Esophagus muscularis mucosa (tissue), 4 donors: ENCODE results near the gene SLC25A44. TPM values are rescaled to one million over a fixed set of nuclear protein-coding genes. Genes with fewer than 3 reads are reported as not detected.

Experiments
- DNase-seq: peaks from one replicate; pipeline ENCODE4 v3.0.0-alpha.2; 2017; ENCODE audit errors: extremely low spot score
- H3K27ac ChIP-seq, 4 donors: fragments of 200-600 bp; sonication (generic); replicated peaks in 1 of 4; 1 replicate in 3 of 4; 2 replicates in 1 of 4; pipeline ENCODE4 v1.5.1; 2016 to 2019; ENCODE audit warnings: mild to moderate bottlenecking in 1 of 4
- H3K27me3 ChIP-seq, 4 donors: fragments of 200-600 bp; sonication (generic); one replicate each; pipeline versions ENCODE4 v1.5.1 to v1.6.0; 2016 to 2019
- H3K36me3 ChIP-seq, 4 donors: fragments of 200-600 bp; sonication (generic); one replicate each; pipeline ENCODE4 v1.5.1; 2016 to 2019
- H3K4me1 ChIP-seq, 4 donors: fragments of 200-600 bp; sonication (generic); one replicate each; pipeline ENCODE4 v1.5.1; 2016 to 2019
- H3K4me3 ChIP-seq, 4 donors: fragments of 200-600 bp; sonication (generic); 1 replicate in 2 of 4; 2 replicates in 2 of 4; pipeline ENCODE4 v1.5.1; 2016 to 2019; ENCODE audit warnings: mild to moderate bottlenecking in 4 of 4, moderate library complexity in 1 of 4
- H3K9me3 ChIP-seq, 4 donors: fragments of 200-600 bp; sonication (generic); 1 replicate in 3 of 4; 2 replicates in 1 of 4; pipeline ENCODE4 v1.5.1; 2016 to 2019
- EP300 ChIP-seq: sonication (generic); formaldehyde crosslinking; IDR thresholded peaks from one replicate; pipeline ENCODE4 v1.6.1; 2017; ENCODE audit warnings: antibody characterized with exemption
- POLR2A ChIP-seq: fragments of 450-650 bp; IDR thresholded peaks from one replicate; pipeline ENCODE4 v1.6.1; 2017; ENCODE audit warnings: antibody characterized with exemption, moderate library complexity, mild to moderate bottlenecking, low read depth
- POLR2AphosphoS5 ChIP-seq, 2 donors: sonication (generic); formaldehyde crosslinking; IDR thresholded peaks; one replicate each; pipeline ENCODE4 v1.6.1; 2017; ENCODE audit warnings: antibody characterized with exemption in 2 of 2
- WGBS: methylation state at CpG from one replicate; pipeline ENCODE4 v1.1.5; 2018; 5-methylcytosine and 5-hydroxymethylcytosine counted together
- intact Hi-C: fragments of 100-400 bp; cut with DNase I; formaldehyde crosslinking; loops from one replicate; pipeline ENCODE4 v1.15.1; 2023
- small RNA-seq, 3 donors: library from RNA; depleted of rRNA; stranded (forward); fragments of <200 nt; gene quantifications; one replicate each; pipeline ENCODE3, GENCODE V24; 2016
- total RNA-seq, 4 donors: library from RNA; depleted of rRNA; stranded (reverse); fragments of >200 nt; gene quantifications; one replicate each; pipeline versions ENCODE4 v1.1.0 to v1.2.1, GENCODE V29; 2016
- TF ChIP-seq, protein P1 (sequence below), 3 experiments: fragments of 200-600 bp in 2 of 3; fragments of 450-650 bp in 1 of 3; sonication (generic) in 2 of 3; IDR thresholded peaks; one replicate each; pipeline ENCODE4 v1.5.1; 2017 to 2019; ENCODE audit warnings: antibody characterized with exemption in 3 of 3, mild to moderate bottlenecking in 2 of 3, moderate library complexity in 1 of 3

The SLC25A44 gene
- total RNA-seq, 4 donors from 2014 or later, result 8.3 to 18.2 (median 15.0) TPM

DNA sequence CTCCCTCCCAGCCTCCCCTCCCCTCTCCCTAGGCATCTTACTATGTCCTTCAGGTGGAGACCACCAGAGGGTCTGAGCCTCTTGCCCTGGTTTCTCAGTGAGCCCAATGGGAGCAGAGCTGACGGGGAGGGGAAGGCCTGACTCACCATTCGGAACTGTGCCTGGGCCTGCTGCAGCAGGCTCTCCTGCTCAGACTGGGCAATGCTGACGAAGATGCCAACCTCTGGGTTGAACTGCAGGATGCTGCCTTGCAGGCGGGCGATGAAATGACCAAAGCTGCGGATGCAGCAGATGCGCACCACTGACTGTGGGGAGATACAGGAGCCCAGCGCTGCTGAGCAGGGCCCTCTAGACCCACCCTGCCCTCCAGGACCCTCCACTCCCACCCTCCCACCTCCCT, 65.0 kb downstream of the SLC25A44 start:
- Histone ChIP-seq H3K4me3 (no peak overlapping the region), H3K27me3 (no peaks in the 10 kb centered on the region), H3K4me1 (peaks cover 0 to 9% (median 0%) of the 10 kb centered on the region in 4 donors), H3K36me3 (peaks cover 65 to 100% (median 96%) of the 10 kb centered on the region in 4 donors), H3K27ac (no peak overlapping the region), H3K9me3 (no peaks in the 10 kb centered on the region)
- no peak for DNase-seq
- intact Hi-C loops, result no loop called here
- TF ChIP-seq, protein P1, sequence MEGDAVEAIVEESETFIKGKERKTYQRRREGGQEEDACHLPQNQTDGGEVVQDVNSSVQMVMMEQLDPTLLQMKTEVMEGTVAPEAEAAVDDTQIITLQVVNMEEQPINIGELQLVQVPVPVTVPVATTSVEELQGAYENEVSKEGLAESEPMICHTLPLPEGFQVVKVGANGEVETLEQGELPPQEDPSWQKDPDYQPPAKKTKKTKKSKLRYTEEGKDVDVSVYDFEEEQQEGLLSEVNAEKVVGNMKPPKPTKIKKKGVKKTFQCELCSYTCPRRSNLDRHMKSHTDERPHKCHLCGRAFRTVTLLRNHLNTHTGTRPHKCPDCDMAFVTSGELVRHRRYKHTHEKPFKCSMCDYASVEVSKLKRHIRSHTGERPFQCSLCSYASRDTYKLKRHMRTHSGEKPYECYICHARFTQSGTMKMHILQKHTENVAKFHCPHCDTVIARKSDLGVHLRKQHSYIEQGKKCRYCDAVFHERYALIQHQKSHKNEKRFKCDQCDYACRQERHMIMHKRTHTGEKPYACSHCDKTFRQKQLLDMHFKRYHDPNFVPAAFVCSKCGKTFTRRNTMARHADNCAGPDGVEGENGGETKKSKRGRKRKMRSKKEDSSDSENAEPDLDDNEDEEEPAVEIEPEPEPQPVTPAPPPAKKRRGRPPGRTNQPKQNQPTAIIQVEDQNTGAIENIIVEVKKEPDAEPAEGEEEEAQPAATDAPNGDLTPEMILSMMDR (IDR thresholded peaks at IDR 0.05), result no peak
- TF ChIP-seq EP300 (no peak), POLR2AphosphoS5 (IDR thresholded peaks at IDR 0.05) (no peak), POLR2A (no peak)
- 91% methylated on average over 8 of the region's 8 CpGs for WGBS

DNA sequence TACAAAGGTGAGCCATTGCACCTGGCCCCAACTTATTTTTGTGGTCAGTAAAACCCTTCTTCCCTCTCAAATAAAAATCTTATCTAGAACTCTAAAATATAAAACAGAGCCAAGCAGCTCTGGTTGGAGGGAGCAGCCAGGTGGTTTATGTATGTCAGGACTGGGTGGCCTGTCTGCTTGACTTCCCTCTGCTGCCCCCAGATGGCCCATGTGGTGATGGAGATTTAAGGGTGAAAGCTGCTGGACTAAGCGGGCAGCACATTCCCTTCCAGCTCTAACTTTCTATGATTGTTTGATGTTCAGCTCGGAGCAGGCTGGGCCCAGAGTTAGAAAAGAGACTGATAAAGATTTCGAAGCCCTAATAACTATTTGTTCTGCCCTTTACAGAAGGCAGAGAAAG, 65.9 kb downstream of the SLC25A44 start:
- no peak overlapping the region for H3K27ac ChIP-seq
- no peak for TF ChIP-seq POLR2A
- TF ChIP-seq POLR2AphosphoS5 (IDR thresholded peaks at IDR 0.05), result no peak
- TF ChIP-seq, protein P1 (IDR thresholded peaks at IDR 0.05), result no peak
- no peak for TF ChIP-seq EP300
- intact Hi-C loops, result no loop called here
- peaks cover 0 to 9% (median 0%) of the 10 kb centered on the region in 4 donors for H3K4me1 ChIP-seq
- peaks cover 70 to 100% (median 97%) of the 10 kb centered on the region in 4 donors for H3K36me3 ChIP-seq
- DNase-seq, result no peak
- H3K4me3 ChIP-seq, result no peak overlapping the region
- 70% methylated on average over 3 of the region's 3 CpGs for WGBS
- no peaks in the 10 kb centered on the region for H3K9me3 ChIP-seq
- no peaks in the 10 kb centered on the region for H3K27me3 ChIP-seq

DNA sequence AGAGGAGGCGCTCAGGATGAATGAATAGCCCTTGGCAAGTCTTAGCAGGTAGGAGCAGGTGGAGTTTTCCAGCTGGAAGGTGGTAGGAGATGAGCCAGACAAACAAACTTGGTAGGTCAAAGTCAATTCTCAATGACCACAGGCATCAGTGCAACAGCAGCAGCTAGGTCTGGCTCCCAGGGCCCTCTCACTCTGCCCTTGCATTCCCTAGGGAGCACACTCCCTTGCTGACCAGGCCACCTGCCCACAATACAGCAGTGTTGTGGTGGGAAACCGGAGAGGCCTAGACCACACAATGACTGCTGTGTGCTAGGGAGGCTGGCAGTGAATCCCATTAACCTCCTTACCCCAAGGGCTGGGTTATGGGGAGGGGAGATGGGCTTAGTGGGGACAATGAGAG, 67.0 kb downstream of the SLC25A44 start:
- Histone ChIP-seq H3K27ac (no peak overlapping the region), H3K4me3 (no peak overlapping the region), H3K9me3 (no peaks in the 10 kb centered on the region), H3K27me3 (no peaks in the 10 kb centered on the region), H3K36me3 (peaks cover 73 to 100% (median 97%) of the 10 kb centered on the region in 4 donors), H3K4me1 (peaks cover 0 to 9% (median 0%) of the 10 kb centered on the region in 4 donors)
- intact Hi-C loops, result no loop called here
- no peak for DNase-seq
- 86% methylated on average over 2 of the region's 2 CpGs for WGBS
- TF ChIP-seq EP300 (no peak), POLR2A (no peak), POLR2AphosphoS5 (IDR thresholded peaks at IDR 0.05) (no peak)
- TF ChIP-seq, protein P1 (IDR thresholded peaks at IDR 0.05), result no peak

Small RNAs within 50 kb of the gene (small RNA-seq; reads per million reads assigned to genes)
- 0 reads per million in 3 donors for gene RF00568

Other genes with a start within 250 kb of the SLC25A44 start
- 100 to 1,000 TPM in 2 of 4 donors, 10 to 100 TPM in 2; 54.0 to 130 (median 91.8) TPM for gene ARHGEF2, start 215.6 kb upstream of the SLC25A44 start, total RNA-seq
- 100 to 1,000 TPM; 118 to 229 (median 137) TPM for gene SSR2, start 173.2 kb upstream of the SLC25A44 start, total RNA-seq
- 10 to 100 TPM; 17.4 to 33.3 (median 26.0) TPM for gene UBQLN4, start 140.3 kb upstream of the SLC25A44 start, total RNA-seq
- gene LAMTOR2, start 139.3 kb upstream of the SLC25A44 start, total RNA-seq, result 100 to 1,000 TPM in 1 of 4 donors, 10 to 100 TPM in 3; 59.3 to 106 (median 75.5) TPM
- not detected for gene RAB25, start 132.9 kb upstream of the SLC25A44 start, total RNA-seq
- gene MEX3A, start 111.6 kb upstream of the SLC25A44 start, total RNA-seq, result 1 to 10 TPM in 1 of 4 donors, under 1 TPM in 3; under 0.01 to 1.6 (median 0.66) TPM
- 100 to 1,000 TPM; 311 to 589 (median 380) TPM for gene LMNA, start 79.4 kb upstream of the SLC25A44 start, total RNA-seq
- 1 to 10 TPM; 1.7 to 4.1 (median 2.6) TPM for gene SEMA4A, start 40.5 kb upstream of the SLC25A44 start, total RNA-seq
- gene PMF1, start 18.9 kb downstream of the SLC25A44 start, total RNA-seq, result 10 to 100 TPM; 45.0 to 60.4 (median 50.2) TPM
- gene BGLAP, start 48.1 kb downstream of the SLC25A44 start, total RNA-seq, result 1 to 10 TPM in 1 of 4 donors, not detected in 3; 2.4 TPM
- 1 to 10 TPM; 2.2 to 2.9 (median 2.7) TPM for gene PAQR6, start 54.0 kb downstream of the SLC25A44 start, total RNA-seq
- gene SMG5, start 88.7 kb downstream of the SLC25A44 start, total RNA-seq, result 10 to 100 TPM; 52.3 to 96.1 (median 69.4) TPM
- 1 to 10 TPM in 3 of 4 donors, under 1 TPM in 1; 0.99 to 3.2 (median 1.9) TPM for gene TMEM79, start 90.2 kb downstream of the SLC25A44 start, total RNA-seq
- 10 to 100 TPM; 27.0 to 47.8 (median 37.5) TPM for gene GLMP, start 101.6 kb downstream of the SLC25A44 start, total RNA-seq
- not detected for gene VHLL, start 105.2 kb downstream of the SLC25A44 start, total RNA-seq
- gene CCT3, start 144.2 kb downstream of the SLC25A44 start, total RNA-seq, result 100 to 1,000 TPM; 172 to 241 (median 222) TPM
- gene TSACC, start 144.4 kb downstream of the SLC25A44 start, total RNA-seq, result not detected
- gene RHBG, start 175.1 kb downstream of the SLC25A44 start, total RNA-seq, result not detected